Ovary (tissue), 3 donors: ENCODE data around the gene NUMA1.

Experiments used
- CTCF ChIP-seq, 3 donors: fragments of 450-650 bp in 2 of 3; fragments of 200-600 bp in 1 of 3; IDR thresholded peaks; one replicate each; pipeline versions ENCODE4 v1.5.1 to v1.8.0; 2016 to 2022; ENCODE audit warnings: antibody characterized with exemption in 3 of 3, mild to moderate bottlenecking in 1 of 3
- EP300 ChIP-seq: sonication (generic); formaldehyde crosslinking; IDR thresholded peaks from one replicate; pipeline ENCODE4 v1.6.1; 2017; ENCODE audit warnings: antibody characterized with exemption
- donor health status: DM: no; HTN: no; CAD: no.

GRCh38 chr11:72102631-72102945, 22.2 kb upstream of the NUMA1 start:
- TF ChIP-seq CTCF (IDR thresholded peaks at IDR 0.05) (no peak), EP300 (no peak)
